Skeletal muscle tissue (tissue), 4 donors: ENCODE data around the gene TIMP2. TPM values are rescaled to one million over a fixed set of nuclear protein-coding genes. Genes with fewer than 3 reads are reported as not detected.
A peak's percentile ranks its signal among the peaks of the same experiment; 100 is the strongest.
"Not testable (repeated sequence)": the region's sequence is repeated elsewhere in the genome, so short reads cannot be mapped to it uniquely, and the experiment has no call there.

Source experiments
- H3K27ac ChIP-seq: one replicate; pipeline ENCODE4 v1.7.0; 2013; ENCODE audit warnings: mild to moderate bottlenecking, low read depth, low read length, inconsistent platforms
- H3K27me3 ChIP-seq, 3 donors: one replicate each; pipeline ENCODE4 v1.7.0; 2013; ENCODE audit warnings: low read length in 3 of 3; ENCODE audit not compliant: control insufficient read depth in 3 of 3, insufficient read depth in 3 of 3
- H3K36me3 ChIP-seq, 3 donors: one replicate each; pipeline ENCODE4 v1.7.0; 2013; ENCODE audit warnings: low read length in 3 of 3; ENCODE audit not compliant: control insufficient read depth in 3 of 3, insufficient read depth in 3 of 3
- H3K4me1 ChIP-seq, 3 donors: one replicate each; pipeline ENCODE4 v1.7.0; 2013; ENCODE audit warnings: low read length in 3 of 3, mild to moderate bottlenecking in 3 of 3; ENCODE audit not compliant: control insufficient read depth in 3 of 3, insufficient read depth in 3 of 3
- H3K4me3 ChIP-seq, 3 donors: one replicate each; pipeline ENCODE4 v1.7.0; 2013; ENCODE audit warnings: low read length in 3 of 3
- H3K9ac ChIP-seq, 3 donors: one replicate each; pipeline ENCODE4 v1.7.0; 2013; ENCODE audit warnings: low read length in 3 of 3, mild to moderate bottlenecking in 3 of 3, moderate library complexity in 2 of 3, low read depth in 1 of 3
- H3K9me3 ChIP-seq, 3 donors: one replicate each; pipeline ENCODE4 v1.7.0; 2013; ENCODE audit warnings: low read length in 3 of 3; ENCODE audit not compliant: control insufficient read depth in 3 of 3
- total RNA-seq: library from RNA; depleted of rRNA; stranded (reverse); fragments of >200 nt; gene quantifications from one replicate; pipeline ENCODE4 v1.2.3, GENCODE V29; 2014
- donor health status: Osteomylitis.

The TIMP2 gene
- total RNA-seq, 1 donor from 2014 or later = 39.7 TPM

DNA sequence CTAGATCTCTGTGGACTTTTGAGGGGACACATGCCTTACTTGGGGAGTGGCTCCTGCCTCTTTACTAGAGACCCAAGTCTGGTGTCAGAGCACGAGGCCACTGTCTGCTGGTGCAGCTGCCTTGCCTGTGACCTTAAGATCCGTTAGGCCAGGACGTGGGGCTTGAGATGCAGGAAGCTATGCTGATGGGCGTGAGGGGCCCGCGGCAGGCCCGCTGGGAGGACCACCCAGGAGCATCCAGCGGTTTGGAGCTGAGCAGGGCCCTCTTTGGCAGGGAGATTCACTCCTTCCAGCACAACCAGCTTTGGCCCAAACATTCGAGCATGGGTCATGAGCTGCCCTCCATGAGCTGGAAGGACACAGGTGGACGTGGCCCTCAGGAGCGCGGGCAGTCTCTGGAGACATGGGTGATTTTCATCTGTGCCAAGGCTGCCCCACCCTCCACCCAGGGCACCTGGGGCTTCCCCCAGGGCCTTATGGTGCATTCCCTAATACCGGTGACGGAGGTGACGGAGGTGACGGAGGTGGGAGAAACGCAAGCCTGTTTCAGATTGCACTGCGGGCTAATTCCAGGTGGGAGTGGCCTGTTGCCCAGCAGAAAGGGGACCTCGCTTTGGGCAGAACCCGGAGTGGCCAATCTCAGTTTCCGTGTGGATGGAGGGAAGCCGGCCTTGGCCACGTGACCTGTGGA lies 41.9 kb upstream of the TIMP2 start:
- H3K4me1 ChIP-seq = peaks cover 16 to 22% (median 17%) of the 10 kb centered on the region in 3 donors
- peaks cover 0 to 3% (median 0%) of the 10 kb centered on the region in 3 donors for H3K27me3 ChIP-seq
- H3K36me3 ChIP-seq = peaks cover 0 to 4% (median 3%) of the 10 kb centered on the region in 3 donors
- no peak overlapping the region for H3K9ac ChIP-seq
- no peak overlapping the region for H3K4me3 ChIP-seq
- no peak overlapping the region for H3K27ac ChIP-seq
- no peaks in the 10 kb centered on the region for H3K9me3 ChIP-seq

DNA sequence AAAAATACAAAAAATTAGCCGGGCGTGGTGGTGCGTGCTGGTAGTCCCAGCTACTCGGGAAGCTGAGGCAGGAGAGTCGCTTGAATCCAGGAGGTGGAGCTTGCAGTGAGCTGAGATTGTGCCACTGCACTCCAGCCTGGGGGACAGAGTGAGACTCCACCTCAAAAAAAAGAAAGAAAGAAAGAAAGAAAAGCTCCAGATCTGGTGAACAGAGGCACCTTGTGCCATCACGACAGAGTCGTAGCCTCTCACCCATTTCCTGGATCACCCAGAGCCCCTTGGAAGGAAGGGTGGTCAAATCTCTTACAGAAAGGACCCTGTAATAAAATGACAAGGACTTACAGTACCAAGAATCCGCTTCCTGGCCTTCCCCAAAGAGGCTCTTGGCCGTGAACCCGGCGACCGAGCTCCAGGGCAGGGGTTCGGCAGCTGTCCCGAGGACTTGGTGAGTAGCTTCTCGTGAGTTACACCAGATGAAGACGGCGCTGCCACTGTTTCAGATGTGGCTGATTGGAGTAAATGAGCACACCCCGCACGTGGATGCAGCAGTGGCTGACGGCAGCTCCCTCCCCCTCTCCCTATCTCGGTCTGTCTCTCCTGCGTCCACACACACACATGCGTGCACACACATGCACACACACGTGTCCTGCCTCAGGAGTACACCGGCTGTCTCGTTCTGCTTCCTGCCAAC lies 41.1 kb upstream of the TIMP2 start:
- no peak overlapping the region for H3K27ac ChIP-seq
- no peak overlapping the region for H3K4me3 ChIP-seq
- H3K9ac ChIP-seq = no peak overlapping the region
- H3K27me3 ChIP-seq = peaks cover 0 to 3% (median 0%) of the 10 kb centered on the region in 3 donors
- H3K36me3 ChIP-seq = peaks cover 0 to 4% (median 3%) of the 10 kb centered on the region in 3 donors
- peaks cover 11 to 17% (median 11%) of the 10 kb centered on the region in 3 donors for H3K4me1 ChIP-seq
- H3K9me3 ChIP-seq = no peaks in the 10 kb centered on the region

DNA sequence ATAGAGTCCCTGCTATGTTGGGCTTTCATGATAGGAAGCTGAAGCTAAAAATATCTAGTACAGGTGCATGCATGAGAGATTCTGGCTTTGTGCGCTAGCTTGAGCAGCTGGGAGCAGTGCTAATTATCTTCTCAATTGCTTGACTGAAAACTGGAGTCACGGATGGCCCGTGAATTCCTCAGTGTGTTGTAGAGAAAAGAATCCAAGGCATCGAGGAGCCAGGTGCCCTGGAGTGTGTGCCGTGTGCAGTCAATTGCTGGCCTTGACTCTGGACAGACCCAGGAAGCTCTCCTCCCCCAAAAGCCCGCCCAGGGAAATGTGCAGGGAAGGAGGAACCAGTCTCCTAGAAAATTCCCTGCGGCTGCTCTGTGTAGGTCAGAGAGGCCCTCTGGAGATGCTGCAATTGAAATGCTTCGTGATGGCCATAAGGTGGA lies 40.3 kb upstream of the TIMP2 start:
- Histone ChIP-seq H3K9ac (no peak overlapping the region), H3K4me1 (peaks cover 9 to 18% (median 11%) of the 10 kb centered on the region in 3 donors), H3K27me3 (no peaks in the 10 kb centered on the region), H3K36me3 (peaks cover 0 to 3% (median 2%) of the 10 kb centered on the region in 3 donors), H3K27ac (no peak overlapping the region), H3K4me3 (no peak overlapping the region), H3K9me3 (no peaks in the 10 kb centered on the region)

DNA sequence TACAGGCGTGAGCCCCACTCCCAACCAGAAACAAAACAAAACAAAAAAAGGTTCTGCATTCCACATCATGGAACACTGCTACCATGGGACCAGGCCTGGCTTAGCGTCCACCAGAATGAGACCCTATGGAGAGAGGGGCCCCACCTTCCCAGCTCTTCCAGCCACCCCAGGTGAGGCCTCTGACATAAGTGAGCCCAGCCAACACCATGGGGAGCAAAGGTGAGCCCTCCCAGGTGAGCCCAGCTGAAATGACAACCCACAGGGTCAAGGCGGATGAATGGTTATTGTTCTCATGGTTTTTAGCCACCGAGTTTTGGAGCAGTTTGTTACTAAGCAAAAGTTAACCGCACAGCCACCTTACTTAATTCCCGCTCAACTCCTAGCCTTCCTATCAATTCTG lies 38.2 kb upstream of the TIMP2 start:
- no peaks in the 10 kb centered on the region for H3K27me3 ChIP-seq
- H3K9me3 ChIP-seq = no peaks in the 10 kb centered on the region
- H3K9ac ChIP-seq = no peak overlapping the region
- no peak overlapping the region for H3K4me3 ChIP-seq
- no peaks in the 10 kb centered on the region for H3K36me3 ChIP-seq
- peaks cover 9 to 18% (median 11%) of the 10 kb centered on the region in 3 donors for H3K4me1 ChIP-seq
- H3K27ac ChIP-seq = no peak overlapping the region

DNA sequence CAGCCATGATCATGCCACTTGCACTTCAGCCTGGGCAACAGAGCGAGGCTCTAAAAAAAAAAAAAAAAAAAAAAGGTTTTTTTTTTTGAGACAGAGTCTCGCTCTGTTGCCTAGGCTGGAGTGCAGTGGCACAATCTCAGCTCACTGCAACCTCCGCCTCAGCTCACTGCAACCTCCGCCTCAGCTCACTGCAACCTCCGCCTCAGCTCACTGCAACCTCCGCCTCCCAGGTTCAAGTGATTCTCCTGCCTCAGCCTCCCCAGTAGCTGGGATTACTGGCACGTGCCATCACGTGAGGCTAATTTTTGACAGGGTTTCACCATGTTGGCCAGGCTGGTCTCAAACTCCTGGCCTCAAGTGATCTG lies 37.8 kb upstream of the TIMP2 start:
- not testable (repeated sequence) for H3K27ac ChIP-seq, H3K36me3 ChIP-seq, H3K4me3 ChIP-seq, H3K9me3 ChIP-seq, H3K9ac ChIP-seq, H3K27me3 ChIP-seq
- peaks cover 9 to 18% (median 11%) of the 10 kb centered on the region in 3 donors for H3K4me1 ChIP-seq

DNA sequence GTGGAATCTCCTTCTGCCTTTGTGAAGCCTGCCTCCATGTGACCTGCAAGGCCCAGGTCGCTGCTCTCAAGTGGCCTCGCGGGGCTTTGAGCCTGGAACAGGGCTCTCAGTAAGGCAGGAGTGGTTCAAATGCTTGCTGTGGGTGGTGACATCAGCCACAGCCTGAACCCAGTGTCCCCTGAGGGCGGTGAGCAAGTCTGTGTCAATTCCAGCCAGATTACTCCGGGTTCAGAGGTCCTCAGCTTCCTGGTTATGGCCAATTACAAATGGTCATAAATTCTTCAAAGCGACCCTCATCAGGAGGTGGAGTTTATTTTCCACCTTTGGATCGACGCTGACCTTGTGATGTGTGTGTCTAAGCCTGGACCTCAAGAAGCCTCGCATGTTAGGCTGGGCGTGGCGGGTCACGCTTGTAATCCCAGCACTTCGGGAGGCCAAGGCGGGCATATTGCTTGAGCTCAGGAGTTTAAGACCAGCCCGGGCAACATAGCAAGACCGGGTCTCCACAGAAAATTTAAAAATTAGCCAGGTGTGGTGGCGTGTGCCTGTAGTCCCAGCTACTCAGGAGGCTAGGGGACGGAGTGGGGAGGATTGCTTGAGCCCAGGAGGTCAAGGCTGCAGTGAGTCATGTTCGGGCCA lies 37.3 kb upstream of the TIMP2 start:
- peaks cover 9 to 18% (median 11%) of the 10 kb centered on the region in 3 donors for H3K4me1 ChIP-seq
- no peaks in the 10 kb centered on the region for H3K9me3 ChIP-seq
- no peak overlapping the region for H3K27ac ChIP-seq
- H3K27me3 ChIP-seq = no peaks in the 10 kb centered on the region
- no peak overlapping the region for H3K9ac ChIP-seq
- no peaks in the 10 kb centered on the region for H3K36me3 ChIP-seq
- no peak overlapping the region for H3K4me3 ChIP-seq

DNA sequence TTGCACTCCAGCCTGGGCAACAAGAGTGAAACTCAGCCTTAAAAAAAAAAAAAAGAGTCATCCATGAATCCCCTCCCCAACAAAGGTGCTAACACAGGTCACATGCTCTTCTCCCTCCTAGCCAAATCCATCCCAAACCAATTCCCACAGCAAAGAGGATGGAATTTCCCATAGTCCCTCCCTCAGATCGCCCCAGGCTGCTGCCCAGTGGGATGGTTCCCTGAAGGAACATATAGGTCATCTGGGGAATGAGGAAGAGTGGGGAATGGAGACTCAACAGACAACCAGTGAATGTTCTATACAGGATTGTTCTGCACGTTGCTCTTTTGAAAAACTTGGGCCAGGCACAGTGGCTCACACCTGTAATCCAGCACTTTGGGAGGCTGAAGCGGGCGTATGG lies 36.4 kb upstream of the TIMP2 start:
- H3K27me3 ChIP-seq = no peaks in the 10 kb centered on the region
- H3K9me3 ChIP-seq = no peaks in the 10 kb centered on the region
- no peaks in the 10 kb centered on the region for H3K36me3 ChIP-seq
- no peak overlapping the region for H3K27ac ChIP-seq
- peak overlapping the region in 1 of 3 donors; percentile 33 for H3K9ac ChIP-seq
- H3K4me3 ChIP-seq = no peak overlapping the region
- H3K4me1 ChIP-seq = peaks cover 6 to 13% (median 11%) of the 10 kb centered on the region in 3 donors

DNA sequence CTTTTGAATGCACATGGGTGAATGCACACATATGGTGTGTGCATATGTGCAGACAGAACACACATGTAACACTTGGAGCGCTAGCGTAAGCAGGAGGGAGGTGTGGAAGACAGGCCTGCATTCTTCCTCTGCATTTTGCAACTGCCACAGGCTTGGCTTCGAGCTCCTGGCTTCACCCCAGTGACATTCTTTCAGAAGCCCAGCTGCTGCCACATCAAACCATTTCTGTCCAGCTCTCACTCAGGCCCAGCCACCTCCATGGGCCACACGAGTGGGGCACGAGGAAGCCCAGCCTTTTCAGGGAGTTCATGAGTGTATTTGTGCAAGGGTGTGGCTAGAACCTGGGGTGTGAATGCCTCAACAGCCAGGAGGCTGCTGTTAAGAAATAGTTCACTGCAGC lies 35.7 kb upstream of the TIMP2 start:
- Histone ChIP-seq H3K4me3 (no peak overlapping the region), H3K27ac (no peak overlapping the region), H3K4me1 (peaks cover 6 to 11% (median 11%) of the 10 kb centered on the region in 3 donors), H3K9me3 (no peaks in the 10 kb centered on the region), H3K27me3 (no peaks in the 10 kb centered on the region), H3K36me3 (no peaks in the 10 kb centered on the region), H3K9ac (no peak overlapping the region)

DNA sequence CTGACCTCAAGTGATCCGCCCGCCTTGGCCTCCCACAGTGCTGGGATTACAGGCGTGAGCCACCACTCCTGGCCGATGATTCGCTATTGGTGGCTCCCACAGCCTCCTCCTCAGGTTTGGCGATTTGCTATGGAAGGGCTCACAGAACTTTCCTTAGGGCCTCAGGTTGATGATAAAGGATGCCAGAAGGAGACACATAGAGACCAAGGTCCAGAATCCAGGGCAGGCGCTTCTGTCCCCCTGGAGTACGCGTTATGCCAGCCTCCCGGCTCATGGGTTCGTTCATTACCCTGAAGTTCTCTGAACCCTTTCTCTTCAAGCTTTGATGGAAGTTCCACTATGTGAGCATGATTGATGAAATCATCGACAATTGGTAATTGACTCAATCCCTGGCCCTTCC lies 34.6 kb upstream of the TIMP2 start:
- Histone ChIP-seq H3K27ac (no peak overlapping the region), H3K4me1 (peaks cover 4 to 5% (median 5%) of the 10 kb centered on the region in 3 donors), H3K27me3 (no peaks in the 10 kb centered on the region), H3K9me3 (no peaks in the 10 kb centered on the region), H3K9ac (no peak overlapping the region), H3K36me3 (no peaks in the 10 kb centered on the region), H3K4me3 (no peak overlapping the region)

DNA sequence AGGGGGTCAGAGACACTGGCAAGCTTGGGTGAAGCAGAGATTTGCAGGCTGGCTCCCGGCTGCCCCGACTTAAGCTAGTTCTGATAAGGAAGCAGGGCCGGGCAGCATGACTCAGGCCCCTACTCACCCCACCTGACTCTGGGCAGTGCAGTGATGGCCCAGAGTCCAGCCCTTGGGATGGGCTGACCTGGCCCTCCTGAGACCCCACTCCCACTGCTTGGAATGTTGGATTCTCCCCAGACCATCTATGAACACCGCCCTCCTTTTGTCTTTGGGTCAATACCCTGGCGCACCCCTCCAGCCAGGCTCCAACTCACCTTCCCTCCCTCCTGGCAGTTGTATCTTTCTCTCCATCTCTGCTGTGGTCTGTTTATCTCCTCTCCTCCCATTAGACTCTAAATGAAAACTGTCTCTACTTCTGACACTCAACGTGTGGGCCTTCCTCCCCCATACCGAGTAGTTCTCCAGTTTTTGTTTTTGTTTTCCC lies 33.5 kb upstream of the TIMP2 start:
- H3K4me1 ChIP-seq = peaks cover 4 to 5% (median 5%) of the 10 kb centered on the region in 3 donors
- H3K9me3 ChIP-seq = no peaks in the 10 kb centered on the region
- no peaks in the 10 kb centered on the region for H3K27me3 ChIP-seq

More for the DNA sequence above, 33.5 kb upstream of the TIMP2 start:
- H3K4me3 ChIP-seq = no peak overlapping the region
- no peak overlapping the region for H3K9ac ChIP-seq
- no peaks in the 10 kb centered on the region for H3K36me3 ChIP-seq
- no peak overlapping the region for H3K27ac ChIP-seq
